Measurements from ENCODE around the gene OTOA. TPM values are rescaled to one million over a fixed set of nuclear protein-coding genes. Genes with fewer than 3 reads are reported as not detected.
"Not testable (repeated sequence)": the region's sequence is repeated elsewhere in the genome, so short reads cannot be mapped to it uniquely, and the experiment has no call there.

The OTOA gene
- total RNA-seq, 2 donors from 2014 or later = 0.25 to 0.33 TPM

- Mint-ChIP-seq H3K4me1 (ENCODE audit: low read depth in 2 of 2) (peaks cover 31 to 42% of the 10 kb centered on the region in 2 donors), H3K27me3 (no peaks in the 10 kb centered on the region), H3K9me3 (no peaks in the 10 kb centered on the region), H3K27ac (peak overlapping the region; percentile 64 to 73), H3K4me3 (peak overlapping the region; percentile 77), H3K36me3 (no peaks in the 10 kb centered on the region)
- DNase-seq (ENCODE audit: low spot score) (peak; percentile 76), ATAC-seq (peak; percentile 90 to 95)
Observed at GRCh38 chr16:21646721-21647561, 16.8 kb upstream of the OTOA start.

GRCh38 chr16:21647562-21648164 is 16.1 kb upstream of the OTOA start:
- Mint-ChIP-seq H3K27me3 (no peaks in the 10 kb centered on the region), H3K4me3 (peak overlapping the region; percentile 49), H3K36me3 (no peaks in the 10 kb centered on the region), H3K27ac (peak overlapping the region; percentile 64 to 73), H3K4me1 (ENCODE audit: low read depth in 2 of 2) (peaks cover 31 to 42% of the 10 kb centered on the region in 2 donors), H3K9me3 (no peaks in the 10 kb centered on the region)
- ATAC-seq (no peak), DNase-seq (ENCODE audit: low spot score) (no peak)

- DNase-seq (ENCODE audit: low spot score); H3K4me3 Mint-ChIP-seq; H3K36me3 Mint-ChIP-seq; H3K27me3 Mint-ChIP-seq; ATAC-seq; H3K27ac Mint-ChIP-seq; H3K9me3 Mint-ChIP-seq: not testable (repeated sequence)
- peaks cover 29 to 30% of the 10 kb centered on the region in 2 donors for H3K4me1 Mint-ChIP-seq (ENCODE audit: low read depth in 2 of 2)
Observed at GRCh38 chr16:21649826-21650406, 13.9 kb upstream of the OTOA start.

DNA sequence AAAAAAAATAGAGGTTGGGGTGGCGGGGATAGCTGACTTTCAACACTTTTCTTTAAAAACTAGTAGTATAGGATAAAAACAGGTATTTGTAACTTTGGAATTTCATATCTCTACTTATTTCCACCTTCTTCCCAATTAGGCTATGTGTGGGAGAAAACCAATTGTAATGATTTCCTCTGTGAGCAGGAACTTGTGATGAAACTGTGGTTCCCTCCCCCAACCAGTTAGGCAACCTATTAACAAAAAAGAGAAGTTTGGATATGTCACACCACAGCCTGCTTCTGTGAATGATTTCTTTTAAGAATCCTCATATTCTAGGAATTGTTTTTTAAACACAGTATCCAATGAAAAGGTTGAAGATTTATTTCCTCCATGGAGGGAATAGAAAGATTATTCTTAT is 13.2 kb upstream of the OTOA start:
- no peak overlapping the region for H3K4me3 Mint-ChIP-seq
- DNase-seq (ENCODE audit: low spot score) (no peak), ATAC-seq (no peak)
- peaks cover 23 to 25% of the 10 kb centered on the region in 2 donors for H3K4me1 Mint-ChIP-seq (ENCODE audit: low read depth in 2 of 2)
- no peaks in the 10 kb centered on the region for H3K27me3 Mint-ChIP-seq
- no peaks in the 10 kb centered on the region for H3K9me3 Mint-ChIP-seq
- no peaks in the 10 kb centered on the region for H3K36me3 Mint-ChIP-seq
- H3K27ac Mint-ChIP-seq = no peak overlapping the region

GRCh38 chr16:21651515-21651914 is 12.3 kb upstream of the OTOA start:
- Mint-ChIP-seq H3K27ac (no peak overlapping the region), H3K9me3 (no peaks in the 10 kb centered on the region), H3K4me1 (ENCODE audit: low read depth in 2 of 2) (peaks cover 18 to 20% of the 10 kb centered on the region in 2 donors), H3K27me3 (no peaks in the 10 kb centered on the region), H3K4me3 (no peak overlapping the region), H3K36me3 (peaks cover 5% of the 10 kb centered on the region)
- ATAC-seq = no peak
- no peak for DNase-seq (ENCODE audit: low spot score)

DNA sequence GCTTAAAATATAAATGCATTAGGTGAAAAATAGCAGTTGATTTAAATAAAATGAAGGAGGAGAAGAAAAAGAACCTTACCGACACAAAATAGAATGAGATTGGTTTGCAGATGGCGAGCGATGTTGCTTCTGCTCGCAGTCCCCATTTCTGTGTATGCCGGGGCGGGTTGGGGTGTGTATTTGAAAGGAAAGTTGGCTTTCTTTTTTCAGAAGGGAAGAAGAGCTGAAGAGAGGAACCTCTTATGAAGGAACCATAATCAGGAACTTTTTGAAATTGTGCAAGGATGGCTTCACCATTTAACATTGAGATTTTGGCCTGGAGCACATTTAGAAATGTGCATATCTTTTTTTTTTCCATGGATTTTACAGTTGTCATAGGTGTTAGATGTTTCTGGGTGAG is 11.3 kb upstream of the OTOA start, which contains the start of gene IGSF6:
IGSF6 (minus strand) TSS at position 156 of the 400 bp plus-strand sequence; CDS start at position 146, 10 bp downstream.
- H3K9me3 Mint-ChIP-seq = no peaks in the 10 kb centered on the region
- ATAC-seq = no peak
- H3K4me1 Mint-ChIP-seq (ENCODE audit: low read depth in 2 of 2) = peaks cover 20 to 23% of the 10 kb centered on the region in 2 donors
- no peaks in the 10 kb centered on the region for H3K27me3 Mint-ChIP-seq
- no peak for DNase-seq (ENCODE audit: low spot score)
- peaks cover 6% of the 10 kb centered on the region for H3K36me3 Mint-ChIP-seq
- H3K4me3 Mint-ChIP-seq = no peak within 1 kb of the TSS
- no peak within 1 kb of the TSS for H3K27ac Mint-ChIP-seq

DNA sequence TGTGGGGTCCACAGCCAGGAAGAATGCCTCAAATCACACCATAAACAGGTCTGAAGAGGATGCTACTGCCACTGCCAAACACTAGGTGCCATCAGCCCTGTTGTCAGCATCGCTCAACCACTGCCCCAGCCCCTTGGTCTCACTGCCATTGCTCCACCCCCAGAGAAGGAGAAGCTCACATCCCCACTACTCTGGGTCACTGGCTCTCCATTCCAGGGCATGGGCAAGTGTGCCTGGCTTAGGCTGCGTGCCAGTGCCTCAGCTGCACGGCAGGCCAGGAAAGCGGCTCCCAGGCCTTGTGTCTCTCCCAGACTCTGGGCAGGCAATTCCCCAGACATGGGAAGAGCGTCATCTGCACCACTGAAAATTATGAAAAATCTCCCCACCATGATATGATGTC is 10.2 kb upstream of the OTOA start:
- Mint-ChIP-seq H3K27me3 (no peaks in the 10 kb centered on the region), H3K36me3 (peaks cover 6% of the 10 kb centered on the region), H3K9me3 (no peaks in the 10 kb centered on the region), H3K27ac (no peak overlapping the region), H3K4me3 (no peak overlapping the region), H3K4me1 (ENCODE audit: low read depth in 2 of 2) (peaks cover 22 to 25% of the 10 kb centered on the region in 2 donors)
- no peak for DNase-seq (ENCODE audit: low spot score)
- no peak for ATAC-seq

- Mint-ChIP-seq H3K27ac (peak overlapping the region in 1 of 2 donors; percentile 3), H3K27me3 (no peaks in the 10 kb centered on the region), H3K36me3 (peaks cover 6% of the 10 kb centered on the region), H3K4me1 (ENCODE audit: low read depth in 2 of 2) (peaks cover 22 to 25% of the 10 kb centered on the region in 2 donors), H3K9me3 (no peaks in the 10 kb centered on the region), H3K4me3 (no peak overlapping the region)
- ATAC-seq = no peak
- no peak for DNase-seq (ENCODE audit: low spot score)
Observed at GRCh38 chr16:21654466-21654865, 9.3 kb upstream of the OTOA start.

DNA sequence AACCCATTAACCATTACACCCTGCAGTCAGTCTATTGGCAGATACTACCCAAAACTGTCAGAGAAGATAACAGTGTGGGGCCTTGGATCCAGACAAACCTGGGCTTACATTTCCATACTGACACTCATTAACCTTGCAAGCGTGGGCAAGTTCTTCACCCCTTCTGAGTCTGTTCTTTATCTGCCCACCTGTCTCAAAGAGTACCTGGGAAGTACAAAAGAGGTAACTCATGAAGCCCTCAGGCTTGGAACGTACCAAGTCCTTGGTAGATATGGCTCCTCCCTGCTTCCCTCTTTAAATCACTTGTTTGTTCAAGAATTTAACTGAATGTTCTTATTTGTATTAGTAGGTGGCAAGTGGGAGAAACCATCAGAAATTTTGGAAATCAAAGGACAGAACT is 8.9 kb upstream of the OTOA start:
- peaks cover 22 to 25% of the 10 kb centered on the region in 2 donors for H3K4me1 Mint-ChIP-seq (ENCODE audit: low read depth in 2 of 2)
- no peak for ATAC-seq
- peak overlapping the region in 1 of 2 donors; percentile 3 for H3K27ac Mint-ChIP-seq
- peaks cover 6% of the 10 kb centered on the region for H3K36me3 Mint-ChIP-seq
- H3K4me3 Mint-ChIP-seq = no peak overlapping the region
- no peaks in the 10 kb centered on the region for H3K9me3 Mint-ChIP-seq
- no peaks in the 10 kb centered on the region for H3K27me3 Mint-ChIP-seq
- DNase-seq (ENCODE audit: low spot score) = no peak

- Mint-ChIP-seq H3K4me3 (peak overlapping the region; percentile 55), H3K9me3 (no peaks in the 10 kb centered on the region), H3K4me1 (ENCODE audit: low read depth in 2 of 2) (peaks cover 22 to 28% of the 10 kb centered on the region in 2 donors), H3K27me3 (no peaks in the 10 kb centered on the region), H3K27ac (no peak overlapping the region), H3K36me3 (peaks cover 6% of the 10 kb centered on the region)
- ATAC-seq (no peak), DNase-seq (ENCODE audit: low spot score) (peak; percentile 73)
Observed at GRCh38 chr16:21656795-21657768, 6.7 kb upstream of the OTOA start.

GRCh38 chr16:21659124-21659523 is 4.6 kb upstream of the OTOA start:
- DNase-seq (ENCODE audit: low spot score) (no peak), ATAC-seq (no peak)
- H3K9me3 Mint-ChIP-seq = no peaks in the 10 kb centered on the region
- H3K4me3 Mint-ChIP-seq = no peak overlapping the region
- no peak overlapping the region for H3K27ac Mint-ChIP-seq
- H3K27me3 Mint-ChIP-seq = peaks cover 0 to 3% of the 10 kb centered on the region in 2 donors
- H3K4me1 Mint-ChIP-seq (ENCODE audit: low read depth in 2 of 2) = peaks cover 26 to 28% of the 10 kb centered on the region in 2 donors
- H3K36me3 Mint-ChIP-seq = peaks cover 6% of the 10 kb centered on the region

DNA sequence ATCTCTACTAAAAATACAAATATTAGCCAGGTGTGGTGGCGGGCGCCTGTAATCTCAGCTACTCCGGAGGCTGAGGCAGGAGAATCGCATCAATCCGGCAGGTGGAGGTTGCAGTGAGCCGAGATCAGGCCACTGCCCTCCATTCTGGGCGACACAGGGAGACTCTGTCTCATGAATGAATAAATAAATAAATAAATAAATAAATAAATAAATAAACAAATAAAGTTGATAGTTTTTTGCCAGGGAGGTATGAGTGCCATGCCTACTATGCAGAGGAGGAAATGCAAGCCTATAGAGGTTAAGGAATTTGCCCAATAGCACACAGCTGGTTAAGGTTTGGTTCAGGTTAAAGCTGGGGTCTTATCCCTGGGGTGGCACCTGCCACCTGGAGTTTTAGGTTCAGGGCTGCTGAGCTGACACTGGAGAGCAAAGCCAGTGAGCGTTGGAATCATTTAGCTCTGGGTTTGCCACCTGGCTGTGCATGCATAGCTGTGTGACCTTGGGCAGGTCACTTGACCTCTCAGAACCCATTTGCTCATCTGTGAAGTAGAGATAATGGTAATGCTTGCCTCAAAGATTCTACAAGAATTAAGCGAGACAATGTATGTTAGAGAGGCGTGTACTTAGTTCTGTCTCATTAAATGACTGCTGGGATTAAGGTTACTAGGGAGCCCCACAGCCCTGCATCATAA is 1.2 kb downstream of the OTOA start:
- H3K4me1 Mint-ChIP-seq (ENCODE audit: low read depth in 2 of 2) = peaks cover 6% of the 10 kb centered on the region in 2 donors
- H3K9me3 Mint-ChIP-seq = no peaks in the 10 kb centered on the region
- no peaks in the 10 kb centered on the region for H3K36me3 Mint-ChIP-seq
- no peak overlapping the region for H3K27ac Mint-ChIP-seq
- ATAC-seq = no peak
- no peak for DNase-seq (ENCODE audit: low spot score)
- no peak overlapping the region for H3K4me3 Mint-ChIP-seq
- peaks cover 0 to 5% of the 10 kb centered on the region in 2 donors for H3K27me3 Mint-ChIP-seq

DNA sequence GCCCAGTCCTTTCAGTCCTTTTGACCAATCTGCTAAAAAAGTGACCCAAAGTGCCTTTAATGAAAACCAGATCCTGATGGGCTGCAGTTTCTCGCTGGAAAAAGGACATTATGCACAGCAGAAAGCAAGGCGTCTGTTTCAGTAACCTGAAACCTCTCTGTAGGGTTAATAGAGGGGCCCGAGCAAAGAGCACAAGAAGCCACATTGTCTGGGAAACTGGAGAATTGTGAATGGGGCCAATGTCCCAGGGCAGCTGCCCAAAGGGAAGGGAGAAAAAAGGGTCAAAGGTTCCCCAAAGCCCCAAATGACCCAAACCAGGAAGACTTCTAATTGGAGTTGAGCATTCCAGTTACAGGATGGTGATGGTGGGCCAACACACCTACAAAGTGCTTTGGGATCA is 3.0 kb downstream of the OTOA start:
- H3K36me3 Mint-ChIP-seq = no peaks in the 10 kb centered on the region
- H3K27ac Mint-ChIP-seq = no peak overlapping the region
- H3K4me3 Mint-ChIP-seq = no peak overlapping the region
- no peak for DNase-seq (ENCODE audit: low spot score)
- H3K27me3 Mint-ChIP-seq = peaks cover 9 to 14% of the 10 kb centered on the region in 2 donors
- ATAC-seq = no peak
- H3K4me1 Mint-ChIP-seq (ENCODE audit: low read depth in 2 of 2) = peaks cover 0 to 3% of the 10 kb centered on the region in 2 donors
- H3K9me3 Mint-ChIP-seq = no peaks in the 10 kb centered on the region
